Endothelial cell (in vitro differentiated cells): ENCODE results near the gene PLK5. TPM values are rescaled to one million over a fixed set of nuclear protein-coding genes. Genes with fewer than 3 reads are reported as not detected.

Experiments used
- DNase-seq: peaks from one replicate; pipeline ENCODE4 v3.0.0; 2021; ENCODE audit warnings: low spot score
- H3K27ac Mint-ChIP-seq: one replicate; pipeline ENCODE4 v1.8.0; 2021; ENCODE audit warnings: mixed read lengths, inconsistent platforms; ENCODE audit not compliant: unreplicated experiment
- H3K27me3 Mint-ChIP-seq: one replicate; pipeline ENCODE4 v1.8.0; 2021; ENCODE audit warnings: mild to moderate bottlenecking, moderate library complexity, mixed read lengths, inconsistent platforms; ENCODE audit not compliant: unreplicated experiment
- H3K36me3 Mint-ChIP-seq: one replicate; pipeline ENCODE4 v1.8.0; 2021; ENCODE audit warnings: mild to moderate bottlenecking, low read depth, mixed read lengths, inconsistent platforms; ENCODE audit not compliant: unreplicated experiment
- H3K4me1 Mint-ChIP-seq: one replicate; pipeline ENCODE4 v1.8.0; 2021; ENCODE audit warnings: mild to moderate bottlenecking, mixed read lengths, inconsistent platforms; ENCODE audit not compliant: unreplicated experiment
- H3K4me3 Mint-ChIP-seq: one replicate; pipeline ENCODE4 v1.8.0; 2021; ENCODE audit warnings: mild to moderate bottlenecking, mixed read lengths, inconsistent platforms; ENCODE audit not compliant: unreplicated experiment
- H3K9me3 Mint-ChIP-seq: one replicate; pipeline ENCODE4 v1.8.0; 2021; ENCODE audit warnings: mixed read lengths, inconsistent platforms; ENCODE audit not compliant: unreplicated experiment
- total RNA-seq: library from RNA; stranded (reverse); fragmentation: NEBNext Ultra II Directional; extraction: Animal tissue kit (Norgen Biotek cat#: 25700); gene quantifications from one replicate; pipeline ENCODE4 v1.2.1, GENCODE V29; 2021; ENCODE audit not compliant: unreplicated experiment
- TF ChIP-seq, protein P1 (sequence below): fragments of 200-600 bp; sonication (generic); IDR thresholded peaks from one replicate; pipeline ENCODE4 v1.5.0; 2021; ENCODE audit warnings: antibody characterized with exemption; ENCODE audit not compliant: unreplicated experiment

Gene PLK5
- total RNA-seq, 1 donor from 2014 or later, result 1.1 TPM

DNA sequence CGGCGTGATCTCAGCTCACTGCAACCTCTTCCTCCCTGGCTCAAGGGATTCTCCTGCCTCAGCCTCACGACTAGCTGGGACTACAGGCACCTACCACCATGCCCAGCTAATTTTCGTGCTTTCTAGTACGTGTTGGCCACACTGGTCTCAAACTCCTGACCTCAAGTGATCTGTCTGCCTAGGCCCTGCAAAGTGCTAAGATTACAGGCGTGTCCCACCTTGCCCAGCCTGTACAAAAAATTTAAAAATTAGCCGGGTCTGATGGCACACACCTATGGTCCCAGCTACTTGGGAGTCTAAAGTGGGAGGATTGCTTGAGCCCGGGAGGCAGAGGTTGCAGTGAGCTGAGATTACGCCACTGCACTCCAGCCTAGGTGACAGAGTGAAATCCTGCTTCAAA, 48.9 kb downstream of the PLK5 start:
- DNase-seq, result no peak
- TF ChIP-seq, protein P1, sequence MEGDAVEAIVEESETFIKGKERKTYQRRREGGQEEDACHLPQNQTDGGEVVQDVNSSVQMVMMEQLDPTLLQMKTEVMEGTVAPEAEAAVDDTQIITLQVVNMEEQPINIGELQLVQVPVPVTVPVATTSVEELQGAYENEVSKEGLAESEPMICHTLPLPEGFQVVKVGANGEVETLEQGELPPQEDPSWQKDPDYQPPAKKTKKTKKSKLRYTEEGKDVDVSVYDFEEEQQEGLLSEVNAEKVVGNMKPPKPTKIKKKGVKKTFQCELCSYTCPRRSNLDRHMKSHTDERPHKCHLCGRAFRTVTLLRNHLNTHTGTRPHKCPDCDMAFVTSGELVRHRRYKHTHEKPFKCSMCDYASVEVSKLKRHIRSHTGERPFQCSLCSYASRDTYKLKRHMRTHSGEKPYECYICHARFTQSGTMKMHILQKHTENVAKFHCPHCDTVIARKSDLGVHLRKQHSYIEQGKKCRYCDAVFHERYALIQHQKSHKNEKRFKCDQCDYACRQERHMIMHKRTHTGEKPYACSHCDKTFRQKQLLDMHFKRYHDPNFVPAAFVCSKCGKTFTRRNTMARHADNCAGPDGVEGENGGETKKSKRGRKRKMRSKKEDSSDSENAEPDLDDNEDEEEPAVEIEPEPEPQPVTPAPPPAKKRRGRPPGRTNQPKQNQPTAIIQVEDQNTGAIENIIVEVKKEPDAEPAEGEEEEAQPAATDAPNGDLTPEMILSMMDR, result no peak
- Mint-ChIP-seq H3K9me3 (no peaks in the 10 kb centered on the region), H3K27ac (no peak overlapping the region), H3K36me3 (peaks cover 8% of the 10 kb centered on the region), H3K4me3 (no peak overlapping the region), H3K4me1 (peaks cover 6% of the 10 kb centered on the region), H3K27me3 (peaks cover 36% of the 10 kb centered on the region)

DNA sequence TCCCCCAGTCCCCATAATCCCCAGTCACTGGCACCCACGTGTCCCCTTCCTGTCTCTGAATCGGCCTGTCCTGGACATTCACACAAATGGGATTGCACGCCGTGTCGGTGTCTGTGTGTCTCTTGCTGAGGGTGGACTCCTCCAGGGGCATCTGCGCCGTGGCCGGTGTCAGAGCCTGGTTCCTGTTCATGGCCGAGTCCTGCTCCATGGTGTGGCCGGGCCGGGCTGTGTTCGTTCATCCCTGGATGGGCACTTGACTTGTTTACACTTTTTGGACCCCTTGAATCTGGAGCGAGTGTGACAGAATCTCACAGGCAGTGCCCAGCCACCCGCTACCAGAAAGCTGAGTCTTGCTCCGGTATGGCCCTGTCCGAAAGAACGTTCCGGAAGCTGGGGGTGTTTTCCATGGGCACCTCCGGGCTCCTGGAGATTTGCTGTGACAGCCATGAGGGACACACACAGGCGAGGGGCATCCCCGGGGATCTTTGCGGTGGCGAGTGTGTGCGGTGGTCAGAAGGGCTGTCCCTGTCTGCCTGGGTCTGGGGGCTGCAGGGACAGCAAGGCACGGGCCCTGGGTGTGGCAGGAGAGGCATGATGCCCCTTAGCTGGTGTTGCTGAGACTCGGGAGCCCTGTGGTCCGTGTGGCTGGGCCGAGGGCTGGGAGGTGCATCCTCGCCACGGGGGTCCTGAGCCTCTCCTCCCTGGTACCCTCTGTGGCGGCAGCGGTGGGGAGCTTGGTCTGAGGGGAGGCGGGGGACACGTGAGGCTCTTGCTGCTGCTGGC, 50.7 kb downstream of the PLK5 start:
- peaks cover 10% of the 10 kb centered on the region for H3K36me3 Mint-ChIP-seq
- H3K4me1 Mint-ChIP-seq, result peaks cover 6% of the 10 kb centered on the region
- H3K4me3 Mint-ChIP-seq, result peak overlapping the region; percentile 31
- peaks cover 28% of the 10 kb centered on the region for H3K27me3 Mint-ChIP-seq
- no peak overlapping the region for H3K27ac Mint-ChIP-seq
- no peak for DNase-seq
- H3K9me3 Mint-ChIP-seq, result no peaks in the 10 kb centered on the region
- TF ChIP-seq, protein P1, result no peak

DNA sequence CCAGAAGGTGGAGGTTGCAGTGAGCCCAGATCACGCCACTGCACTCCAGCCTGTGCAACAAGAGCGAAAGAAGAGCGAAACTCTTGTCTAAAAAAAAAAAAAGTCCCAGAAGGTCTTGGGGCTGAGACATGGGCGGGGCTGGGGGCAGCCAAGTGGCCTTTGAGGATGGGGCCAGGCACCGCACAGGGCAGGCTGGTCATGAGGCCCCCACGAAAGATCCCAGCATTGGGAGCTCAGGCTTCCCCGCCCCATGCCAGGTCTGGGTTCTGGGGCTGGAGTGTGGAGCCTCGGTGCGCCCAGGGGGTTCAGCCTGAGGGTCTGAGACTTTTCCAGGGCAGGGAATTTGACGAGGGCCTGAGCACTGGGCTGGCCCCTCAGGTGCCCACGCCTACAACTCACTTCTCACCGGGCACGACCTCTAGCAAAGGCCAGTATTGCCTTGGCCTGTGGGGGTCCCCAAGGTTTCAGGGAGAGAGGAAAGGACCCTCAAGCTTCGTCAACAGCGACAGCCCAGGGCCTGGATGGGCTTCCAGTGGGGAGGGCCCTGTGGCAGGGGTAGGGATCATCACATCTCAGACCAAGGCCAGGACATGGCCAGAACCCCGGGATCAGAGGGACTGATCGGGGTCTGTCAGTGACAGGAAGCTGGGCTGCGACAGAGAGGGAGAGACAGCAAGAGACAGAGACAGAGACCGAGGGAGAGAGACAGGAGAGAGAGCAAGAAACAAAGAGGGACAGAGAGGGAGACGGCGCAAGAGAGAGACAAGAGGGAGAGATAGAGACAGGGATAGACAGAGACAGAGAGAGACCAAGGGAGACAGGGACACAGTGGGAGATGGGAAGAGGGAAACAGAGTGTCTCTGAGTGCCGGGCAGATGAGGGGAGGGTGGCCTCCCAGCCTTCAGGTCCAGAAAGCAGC, 51.7 kb downstream of the PLK5 start:
- Mint-ChIP-seq H3K9me3 (no peaks in the 10 kb centered on the region), H3K27me3 (peaks cover 21% of the 10 kb centered on the region), H3K27ac (peak overlapping the region; percentile 88), H3K4me3 (peak overlapping the region; percentile 51), H3K36me3 (peaks cover 12% of the 10 kb centered on the region), H3K4me1 (peaks cover 4% of the 10 kb centered on the region)
- TF ChIP-seq, protein P1, result no peak
- DNase-seq, result no peak

DNA sequence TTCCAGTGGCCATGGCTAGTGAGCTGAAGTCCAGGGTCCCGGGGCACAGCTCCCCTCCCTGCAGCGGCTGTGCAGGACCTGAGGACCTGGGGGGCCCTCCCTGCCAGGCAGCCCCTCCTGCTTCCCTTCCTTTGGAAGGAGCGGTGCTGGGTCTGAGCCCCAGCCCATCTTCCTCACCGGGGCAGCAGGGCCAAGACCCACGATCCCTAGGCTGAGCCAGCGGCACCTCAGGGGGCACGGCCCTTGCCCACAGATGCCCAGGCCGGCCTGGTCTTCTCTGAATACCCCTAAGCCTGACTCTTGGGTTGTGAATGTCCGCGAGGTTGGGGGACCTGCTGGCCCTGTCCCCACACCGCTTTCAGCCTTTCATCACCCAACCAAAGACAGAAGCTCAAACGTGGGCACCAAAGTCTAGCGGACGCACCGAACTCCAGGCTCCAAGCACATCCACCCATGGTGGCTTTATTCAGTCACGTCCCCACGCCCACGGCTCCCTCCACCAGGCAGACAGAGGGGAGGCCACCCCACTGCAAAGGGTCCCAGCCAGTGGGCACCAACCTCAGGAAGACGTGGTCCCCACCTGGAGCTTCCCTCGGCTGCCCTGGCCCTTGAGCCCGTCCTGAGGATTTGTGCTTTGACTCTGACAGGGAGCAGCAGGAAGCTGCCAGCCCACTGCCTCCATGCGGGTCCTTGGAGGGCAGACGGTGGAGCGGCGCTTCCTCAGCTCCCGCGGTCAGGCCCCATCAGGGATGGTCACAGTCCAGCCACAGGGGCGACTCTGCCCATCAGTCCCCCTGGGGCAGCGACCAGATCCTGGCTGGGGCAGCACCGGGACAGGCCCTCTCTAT, 52.6 kb downstream of the PLK5 start:
- Mint-ChIP-seq H3K27me3 (peaks cover 19% of the 10 kb centered on the region), H3K4me1 (peaks cover 4% of the 10 kb centered on the region), H3K4me3 (no peak overlapping the region), H3K9me3 (no peaks in the 10 kb centered on the region), H3K27ac (no peak overlapping the region), H3K36me3 (peaks cover 12% of the 10 kb centered on the region)
- no peak for DNase-seq
- TF ChIP-seq, protein P1, result no peak
